HG02943 (cell line): Measurements from ENCODE around the gene CD48.
A peak's percentile ranks its signal among the peaks of the same experiment; 100 is the strongest.
"Not testable (repeated sequence)": the region's sequence is repeated elsewhere in the genome, so short reads cannot be mapped to it uniquely, and the experiment has no call there.

Experiments used
- ATAC-seq: cut with Tn5 transposase; IDR thresholded peaks from one replicate; pipeline ENCODE4 v1.9.1; 2021; ENCODE audit warnings: mild to moderate bottlenecking, low read depth, moderate library complexity; ENCODE audit not compliant: unreplicated experiment

The CD48 gene

DNA sequence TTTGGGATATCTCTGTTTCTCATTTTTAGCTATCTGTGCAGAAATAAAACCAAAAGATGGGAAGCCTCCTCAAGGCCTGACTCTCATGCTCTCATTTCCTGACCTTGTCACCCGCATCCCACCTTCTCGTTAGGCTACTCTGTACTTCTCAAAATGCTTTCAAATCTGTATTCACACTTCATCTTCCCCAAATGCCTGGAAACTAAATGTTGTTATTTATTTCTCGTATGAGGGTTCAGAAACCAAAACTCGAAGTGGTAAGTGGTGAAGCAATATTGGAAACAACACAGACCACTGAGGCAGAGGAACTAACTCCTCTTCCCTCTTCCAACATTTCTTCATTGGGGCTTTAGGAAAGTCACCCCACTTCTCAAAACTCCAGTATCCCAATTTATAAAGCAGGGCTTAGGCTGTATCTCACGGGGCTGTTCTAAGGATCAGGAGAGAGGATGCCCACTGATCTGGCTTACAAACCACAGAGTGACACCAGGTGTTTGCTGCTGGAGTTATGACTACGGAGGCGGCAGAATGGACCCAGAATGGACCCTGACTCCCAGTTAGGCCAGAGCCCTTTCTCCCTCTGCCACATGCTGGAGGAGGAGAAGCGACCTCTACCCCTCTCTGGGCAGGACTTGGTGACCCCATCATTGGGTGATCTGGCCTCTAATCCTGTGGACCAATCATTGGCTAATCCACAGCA lies 31.0 kb upstream of the CD48 start:
- no peak for ATAC-seq

DNA sequence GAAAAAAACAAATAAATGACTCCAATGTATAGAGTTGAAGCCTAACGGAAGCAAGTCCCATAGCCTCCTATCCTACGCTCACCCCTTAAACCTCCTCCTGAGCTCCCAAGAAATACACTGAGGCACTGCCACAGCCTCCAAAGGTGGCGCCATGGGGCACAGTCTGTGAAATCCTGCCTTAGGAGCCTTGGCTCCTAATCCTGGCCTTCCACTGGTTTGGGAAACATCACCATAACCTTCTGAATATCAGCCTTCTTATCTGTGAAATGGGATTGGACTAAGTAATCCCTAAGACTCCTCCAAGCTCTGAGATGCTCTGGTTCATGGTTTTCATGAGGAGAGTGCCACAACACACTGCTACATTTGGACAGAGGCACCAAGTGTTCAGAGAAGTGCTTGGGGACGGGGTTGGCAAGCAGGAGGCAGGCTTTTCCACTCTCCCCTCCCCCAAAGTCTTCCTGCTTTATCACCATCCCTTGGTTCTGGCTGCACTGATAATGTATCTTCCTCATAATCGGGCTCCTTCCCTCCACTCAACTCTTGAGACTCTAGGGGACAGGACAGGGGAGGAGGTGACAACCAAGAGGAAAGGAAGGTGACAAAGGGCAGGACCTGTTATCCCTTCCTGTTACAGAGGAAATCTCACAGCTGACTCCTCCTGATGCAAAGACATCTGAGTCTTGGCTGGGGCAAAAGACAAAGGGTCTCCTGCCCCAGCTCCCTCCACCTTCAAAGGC lies 30.2 kb upstream of the CD48 start:
- ATAC-seq, result no peak

DNA sequence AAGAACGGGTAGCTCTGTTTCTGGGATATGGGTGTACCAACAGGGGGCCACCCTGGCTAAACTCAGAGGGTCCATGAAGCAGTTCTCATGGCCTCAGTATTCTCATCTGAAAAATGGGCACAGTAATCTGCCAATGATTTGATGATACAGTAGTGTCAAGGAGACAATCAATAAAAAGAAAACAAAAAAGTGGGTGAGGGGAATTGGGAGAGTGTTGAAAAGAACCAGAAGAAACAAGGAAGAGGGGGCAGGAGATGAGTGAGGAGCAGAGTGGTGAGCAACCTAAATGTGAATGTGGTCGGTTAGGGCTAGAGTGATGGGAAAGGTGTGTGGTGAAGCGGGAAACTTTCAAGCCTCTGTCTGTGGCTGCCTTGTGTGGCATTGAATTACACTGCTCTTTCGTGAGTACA lies 29.5 kb upstream of the CD48 start:
- no peak for ATAC-seq

DNA sequence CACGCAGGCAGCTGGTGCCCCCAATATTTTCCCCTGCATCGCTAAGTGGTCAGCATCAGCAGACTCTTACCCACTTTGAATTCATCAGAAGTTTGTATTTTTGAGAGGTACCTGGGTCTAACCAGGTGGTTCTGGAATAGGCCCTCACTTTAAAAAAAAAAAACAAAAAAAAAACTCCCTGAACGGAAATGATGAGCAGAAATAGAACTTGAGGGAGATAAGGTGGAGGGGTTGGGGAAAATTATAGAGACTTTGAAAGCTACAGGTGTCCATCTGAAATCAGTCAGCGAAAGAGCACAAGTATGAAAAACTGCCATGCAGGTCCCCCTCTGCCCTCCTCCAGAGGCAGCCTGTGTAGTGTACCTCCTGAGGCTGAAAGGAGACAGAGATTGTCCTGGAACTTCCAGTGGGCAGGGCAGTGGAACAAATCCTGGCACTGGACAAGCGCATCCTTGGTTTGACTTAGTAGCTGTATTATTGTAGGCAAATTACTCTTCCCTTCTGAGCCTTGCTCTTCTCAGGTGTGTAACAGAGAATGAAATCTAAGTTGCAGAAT lies 28.6 kb upstream of the CD48 start:
- no peak for ATAC-seq

DNA sequence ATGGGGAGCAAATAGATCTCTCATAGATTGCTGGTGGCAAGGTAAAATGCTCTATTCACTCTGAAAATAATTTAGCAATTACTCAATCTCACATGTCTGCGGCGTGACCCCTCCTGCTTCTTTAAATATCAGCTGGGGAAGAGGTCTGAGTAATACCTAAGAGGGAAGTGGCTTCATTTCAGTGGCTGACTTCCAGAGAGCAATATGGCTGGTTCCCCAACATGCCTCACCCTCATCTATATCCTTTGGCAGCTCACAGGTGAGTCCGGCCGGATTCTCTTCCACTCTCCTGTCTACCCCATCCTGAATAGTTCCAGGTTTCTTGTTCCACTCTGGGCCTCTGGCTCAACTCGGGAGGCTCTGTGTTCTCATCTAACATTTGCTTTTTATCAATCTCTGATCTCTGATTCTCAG lies 27.5 kb upstream of the CD48 start, which contains the start of gene SLAMF7:
Gene SLAMF7, plus strand, starts transcription at position 150 of the 414 bp plus-strand sequence. Its CDS starts 55 bp downstream, at position 205.
- ATAC-seq, result peak; percentile 55

DNA sequence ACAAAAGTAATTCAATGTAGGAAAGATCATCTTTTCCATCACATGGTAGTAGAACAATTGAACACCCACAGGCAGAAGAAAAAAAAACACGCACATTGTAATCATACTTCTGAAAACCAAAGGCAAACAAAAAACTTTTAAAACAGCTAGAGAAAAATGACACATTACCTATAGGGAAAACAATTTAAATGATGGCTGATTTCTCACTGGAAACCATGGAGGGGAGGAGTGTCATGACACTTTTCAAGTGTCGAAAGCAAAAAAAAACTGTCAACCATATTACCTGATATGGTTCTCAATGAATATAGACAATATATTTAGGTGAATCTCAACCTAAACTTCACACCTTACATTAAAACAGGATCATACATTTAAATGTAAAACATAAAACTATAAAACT lies 26.6 kb upstream of the CD48 start:
- no peak for ATAC-seq

DNA sequence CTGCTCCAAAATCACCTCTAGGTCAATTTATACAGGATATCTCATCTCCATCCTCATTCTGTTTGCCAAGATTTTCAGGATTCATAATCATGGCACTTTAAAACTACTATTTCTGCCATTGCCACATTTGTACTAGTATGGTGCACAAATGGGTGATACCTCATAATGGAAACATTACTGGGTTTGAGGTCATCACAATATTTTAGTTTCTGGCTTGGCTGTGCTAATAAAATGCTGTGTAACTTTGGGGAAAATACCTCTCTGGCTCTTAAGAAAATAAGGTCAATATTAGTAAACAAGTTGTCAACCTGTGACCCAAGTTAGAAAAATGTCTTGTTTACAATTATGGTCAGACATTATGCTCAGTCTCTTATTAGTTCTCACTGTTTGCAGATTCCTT lies 22.7 kb upstream of the CD48 start:
- no peak for ATAC-seq

DNA sequence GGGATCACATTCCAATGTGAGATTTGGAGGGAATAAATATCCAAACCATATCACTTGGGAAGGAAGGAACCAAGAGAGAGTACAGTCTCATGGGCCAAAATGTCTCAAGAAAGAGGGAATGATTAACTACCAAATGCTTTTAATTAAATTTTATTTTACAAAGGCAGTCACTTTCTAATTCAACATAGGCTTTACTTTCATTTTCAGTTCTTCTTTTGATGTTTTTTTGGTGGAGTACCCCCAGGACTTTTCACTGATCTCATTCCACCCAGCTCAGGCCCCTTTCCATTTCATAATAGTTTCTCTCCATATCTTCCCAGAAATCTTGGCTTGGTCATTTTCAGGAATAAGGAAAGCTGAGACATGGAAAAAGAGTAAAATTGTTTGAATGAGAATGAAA lies 22.3 kb upstream of the CD48 start:
- no peak for ATAC-seq

DNA sequence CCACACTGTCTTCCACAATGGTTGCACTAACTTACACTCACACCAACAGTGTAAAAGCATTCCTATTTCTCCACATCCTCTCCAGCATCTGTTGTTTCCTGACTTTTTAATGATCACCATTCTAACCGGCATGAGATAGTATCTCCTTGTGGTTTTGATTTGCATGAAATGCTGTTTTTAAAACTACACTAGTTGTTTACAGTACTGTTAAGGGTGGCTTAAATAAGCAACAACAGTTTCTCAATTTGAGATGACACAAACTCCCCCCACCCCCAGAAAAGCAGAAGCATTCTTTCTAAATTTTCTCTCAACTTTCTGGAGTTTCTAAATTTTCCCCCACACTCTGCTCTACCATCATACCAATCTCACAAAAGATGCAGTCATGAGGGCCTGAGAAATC lies 20.4 kb upstream of the CD48 start:
- no peak for ATAC-seq

DNA sequence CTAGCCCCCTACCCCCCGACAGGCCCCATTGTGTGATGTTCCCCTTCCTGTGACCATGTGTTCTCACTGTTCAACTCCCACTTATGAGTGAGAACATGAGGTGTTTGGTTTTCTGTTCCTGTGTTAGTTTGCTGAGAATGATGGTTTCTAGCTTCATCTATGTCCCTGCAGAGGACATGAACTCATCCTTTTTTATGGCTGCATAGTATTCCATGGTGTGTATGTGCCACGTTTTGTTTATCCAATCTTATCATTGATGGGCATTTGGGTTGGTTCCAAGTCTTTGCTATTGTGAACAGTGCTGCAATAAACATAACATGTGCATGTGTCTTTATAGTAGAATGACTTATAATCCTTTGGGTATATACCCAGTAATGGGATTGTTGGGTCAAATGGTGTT lies 19.9 kb upstream of the CD48 start:
- not testable (repeated sequence) for ATAC-seq

DNA sequence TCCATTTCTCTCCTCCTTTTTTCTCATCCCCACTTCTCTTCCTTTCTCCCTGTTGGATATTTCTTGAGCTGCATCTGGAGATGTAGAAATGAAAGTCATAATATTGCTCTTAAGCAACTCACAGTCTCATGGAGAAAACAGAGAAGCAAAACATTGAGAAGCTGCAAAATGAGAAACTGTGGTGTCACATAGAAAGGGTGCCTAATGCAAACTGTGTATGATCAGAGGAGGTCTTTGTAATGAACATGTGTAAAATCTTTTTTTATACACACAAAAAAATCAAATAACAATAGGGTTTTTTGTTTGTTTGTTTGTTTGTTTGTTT lies 15.7 kb upstream of the CD48 start:
- no peak for ATAC-seq

DNA sequence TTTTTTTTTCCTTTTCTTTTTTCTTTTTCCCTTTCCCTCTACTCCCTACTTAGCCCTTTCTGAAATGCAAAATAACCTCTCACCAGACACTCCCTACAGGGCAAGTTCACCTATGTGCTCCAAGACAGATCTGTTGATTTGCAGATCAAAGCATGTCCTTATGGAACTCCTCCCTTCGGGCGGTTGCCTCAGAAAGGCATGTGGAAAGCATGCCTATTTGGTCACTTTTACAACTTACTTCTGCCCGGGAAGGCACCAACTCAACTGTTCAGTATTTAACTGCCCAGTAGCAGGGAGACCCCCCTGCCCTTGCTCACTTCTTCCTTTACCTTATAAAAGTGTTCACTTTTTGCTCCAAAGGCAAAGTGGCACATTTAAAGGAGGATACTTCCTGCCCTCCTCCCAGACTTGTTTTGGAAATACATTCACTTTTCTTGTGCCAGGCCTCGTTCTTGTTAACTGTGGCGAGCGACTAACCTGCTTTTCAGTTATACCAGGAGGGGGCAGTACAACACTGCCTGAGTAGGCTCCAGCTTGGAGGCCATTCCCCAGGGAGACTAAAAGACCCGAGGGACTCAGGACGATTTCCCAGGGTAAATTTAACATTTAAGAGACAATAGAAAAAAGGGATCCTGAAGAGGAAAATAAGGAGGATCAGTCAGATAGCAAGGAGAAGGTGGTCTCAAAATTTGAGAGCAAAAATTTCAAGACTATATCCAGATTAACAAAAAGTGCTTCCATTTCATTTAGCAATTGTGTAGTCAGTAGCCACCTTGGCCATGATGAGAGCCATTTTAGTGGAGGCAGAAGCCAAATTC lies 15.1 kb upstream of the CD48 start:
- peak; percentile 52 for ATAC-seq

DNA sequence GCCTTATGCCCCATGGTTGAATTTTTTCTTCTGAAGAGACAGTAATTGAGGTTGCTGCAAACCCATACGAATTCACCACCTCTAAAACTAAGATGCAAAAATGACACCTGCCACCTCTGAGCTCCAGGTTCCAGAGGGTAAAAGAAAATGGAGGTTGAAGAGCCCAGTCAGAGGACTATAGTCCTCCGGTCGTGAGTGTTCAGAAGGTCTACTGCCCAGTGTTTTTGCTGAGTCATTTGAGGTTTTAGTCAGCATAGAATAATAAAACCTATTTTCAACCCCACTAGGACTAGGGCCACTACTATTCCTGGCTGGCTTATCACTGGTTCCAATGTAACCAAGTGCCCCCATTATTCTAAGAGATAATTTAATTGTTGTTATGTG lies 14.5 kb upstream of the CD48 start:
- peak; percentile 16 for ATAC-seq

DNA sequence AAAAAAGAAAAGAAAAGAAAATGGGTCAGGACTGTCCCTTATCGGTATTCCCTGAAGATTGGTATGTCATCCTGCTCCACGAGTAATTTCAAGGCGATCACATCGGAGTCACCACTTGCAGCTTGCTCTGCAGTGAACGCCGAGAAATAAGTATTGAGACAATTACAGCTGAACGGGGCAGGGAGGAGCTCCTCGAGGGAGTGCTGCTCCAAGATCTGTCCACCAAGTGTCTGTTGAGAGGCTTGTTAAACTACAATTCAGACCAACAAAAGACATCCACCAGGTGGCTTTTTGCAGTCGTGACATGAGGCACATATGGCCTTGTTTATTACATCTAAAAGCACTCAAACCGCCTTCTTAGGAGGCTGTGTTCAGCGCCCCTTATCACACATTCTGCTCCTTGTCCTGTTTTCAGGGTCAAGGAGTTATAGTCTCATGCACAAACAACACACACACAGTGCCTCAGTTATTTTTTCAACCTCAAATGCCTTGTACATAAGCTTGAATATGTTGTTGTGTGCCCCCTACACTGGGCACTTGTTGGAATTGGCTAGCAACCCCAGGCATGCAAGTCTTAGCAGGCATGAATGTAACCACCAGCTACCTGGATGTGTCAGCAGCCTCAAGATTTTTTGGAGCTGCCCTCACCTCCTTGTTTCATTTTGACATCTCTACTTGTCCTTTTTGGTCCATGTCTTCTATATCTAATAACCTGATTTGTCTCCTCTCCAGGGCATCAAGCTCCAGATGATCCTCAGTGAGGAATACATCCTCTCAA lies 13.0 kb upstream of the CD48 start:
- ATAC-seq, result no peak

DNA sequence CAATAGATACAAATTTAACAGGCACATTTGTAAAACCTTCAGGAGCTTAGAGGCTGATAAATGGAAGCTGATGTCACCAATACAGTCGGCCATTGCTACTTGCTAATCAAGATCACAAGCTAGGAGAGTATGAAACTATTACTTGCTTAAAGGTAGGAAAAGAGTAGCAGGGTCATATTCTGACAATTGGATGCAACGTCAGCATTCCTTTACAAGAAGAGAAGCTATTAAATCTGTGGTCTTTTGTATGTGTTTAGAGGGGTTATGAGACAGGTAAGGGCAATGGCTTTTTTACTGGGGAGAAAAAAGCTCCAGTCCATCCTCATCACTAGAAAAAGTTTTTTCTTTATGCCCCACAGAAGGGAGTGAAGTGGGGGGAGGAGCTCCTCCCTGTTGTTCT lies 11.7 kb upstream of the CD48 start:
- no peak for ATAC-seq

DNA sequence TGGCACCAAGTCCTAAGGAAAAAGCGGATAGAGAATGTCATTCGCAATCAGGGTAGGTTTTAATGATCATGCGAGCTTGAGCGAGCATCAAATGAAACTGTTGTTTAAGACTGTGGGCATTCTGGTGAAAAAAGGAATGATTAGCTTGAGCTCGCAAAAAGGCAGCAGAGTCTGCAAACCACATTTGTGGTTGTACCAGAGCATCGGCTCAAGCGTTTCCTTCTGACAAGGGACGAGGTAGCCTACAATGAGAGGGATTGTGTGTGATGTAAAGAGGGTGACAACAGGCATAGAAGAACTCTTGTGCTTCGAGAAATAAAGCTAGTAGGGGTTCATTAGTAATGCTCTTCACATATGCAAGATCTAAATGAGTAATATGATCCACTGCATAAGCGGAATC lies 11.1 kb upstream of the CD48 start:
- no peak for ATAC-seq

DNA sequence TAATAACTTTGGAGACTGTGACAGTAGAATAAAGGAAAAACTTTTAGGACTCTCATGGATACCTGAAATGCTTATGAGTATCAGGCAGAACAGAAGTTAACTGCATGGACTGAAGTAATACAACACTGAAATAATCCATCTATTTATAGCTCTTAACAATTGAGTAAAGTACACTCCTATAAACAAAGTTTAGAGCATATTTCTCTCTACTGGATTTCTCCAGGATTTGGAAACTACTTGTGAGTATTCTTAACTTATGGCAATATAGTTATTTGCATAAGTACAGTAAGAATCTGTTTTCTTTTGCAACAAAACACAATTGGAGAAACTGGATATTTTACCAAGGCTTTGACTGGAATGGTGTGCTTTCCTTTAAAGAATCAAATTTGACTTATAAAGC lies 9.9 kb upstream of the CD48 start:
- ATAC-seq, result no peak

DNA sequence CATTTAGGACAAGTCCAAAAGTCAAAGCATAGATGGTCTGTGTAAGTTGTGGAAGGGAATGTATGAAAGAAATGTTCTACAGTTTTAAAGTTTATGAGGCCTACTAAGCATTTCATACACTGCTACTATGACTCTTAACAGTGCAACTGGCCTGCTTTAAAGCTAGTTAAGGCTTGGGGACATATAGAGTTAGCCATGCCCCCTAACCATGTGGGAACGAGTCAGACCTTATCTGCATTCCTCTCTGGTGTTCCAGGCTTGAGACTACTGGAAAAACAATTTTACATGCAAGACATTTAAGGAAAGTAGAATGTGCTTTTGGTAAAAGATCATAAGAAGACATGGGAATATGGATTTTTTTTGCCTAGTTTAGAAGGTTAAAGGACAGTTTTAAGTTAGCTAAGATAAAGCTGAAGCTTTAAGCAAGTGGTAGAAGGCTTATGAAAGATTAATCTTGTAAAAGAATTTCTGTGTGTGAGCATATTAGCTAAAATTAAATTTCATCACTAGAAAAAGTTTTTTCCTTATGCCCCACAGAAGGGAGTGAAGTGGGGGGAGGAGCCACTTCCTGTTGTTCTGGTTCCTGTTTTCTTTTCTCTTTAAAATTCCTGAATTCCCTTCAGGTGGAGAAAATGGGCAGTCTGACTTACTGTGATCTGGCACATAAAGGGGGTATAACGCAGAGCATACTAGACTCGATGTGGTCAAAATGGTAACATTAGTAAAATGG lies 8.9 kb upstream of the CD48 start:
- ATAC-seq, result no peak

DNA sequence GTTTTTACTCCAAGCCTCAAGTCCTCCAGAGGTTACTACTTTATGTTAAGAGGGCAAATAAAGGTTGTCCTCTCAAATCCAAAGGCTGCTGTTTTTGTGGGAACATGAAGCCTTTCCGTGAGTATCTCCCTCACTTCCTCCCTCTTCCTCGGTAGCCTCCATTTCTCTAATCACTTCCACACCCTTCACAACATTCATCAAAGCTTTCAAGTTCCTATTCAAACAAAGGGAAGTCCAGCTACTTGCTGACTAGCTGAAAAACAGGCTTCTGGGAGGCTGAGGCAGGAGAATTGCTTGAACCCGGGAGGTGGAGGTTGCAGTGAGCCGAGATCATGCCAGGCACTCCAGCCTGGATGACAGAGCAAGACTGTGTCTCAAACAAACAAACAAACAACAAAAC lies 6.6 kb upstream of the CD48 start:
- ATAC-seq, result no peak

DNA sequence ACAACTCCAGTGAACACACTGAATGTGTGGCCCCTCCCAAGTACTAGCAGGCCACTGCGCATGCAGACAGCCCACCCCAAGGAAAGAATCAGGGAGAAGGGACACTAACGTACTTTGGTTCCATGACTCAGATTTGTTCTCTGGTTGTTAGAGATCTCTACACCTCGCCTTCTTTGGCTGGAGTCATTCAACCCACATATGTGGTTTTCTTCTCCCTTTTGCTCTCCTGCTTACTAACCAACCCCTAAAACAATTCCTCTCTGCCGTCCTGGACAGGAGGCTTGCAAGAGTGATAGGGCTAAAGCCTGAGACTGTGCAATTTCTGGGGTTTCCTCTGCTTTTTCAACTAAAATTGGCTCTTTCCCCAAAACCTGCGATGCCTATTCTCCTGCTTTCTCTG lies 5.7 kb upstream of the CD48 start:
- no peak for ATAC-seq
